Adrenal gland (tissue), 12 donors: ENCODE measurements around the gene FBXL20. TPM values are rescaled to one million over a fixed set of nuclear protein-coding genes. Genes with fewer than 3 reads are reported as not detected.

ENCODE experiments used
- DNase-seq, 7 donors: peaks; one replicate each; pipeline ENCODE4 v3.0.0-alpha.2; 2019 to 2020
- H3K27ac ChIP-seq, 5 donors: fragments of 200-600 bp; sonication (generic) in 4 of 5; 1 replicate in 3 of 5; 2 replicates in 2 of 5; pipeline versions ENCODE4 v1.5.1 to v1.8.0; 2016 to 2020; ENCODE audit warnings: mild to moderate bottlenecking in 1 of 5
- H3K27me3 ChIP-seq: fragments of 200-600 bp; 2 replicates; pipeline ENCODE4 v1.8.0; 2021
- H3K36me3 ChIP-seq, 2 donors: fragments of 200-600 bp; replicated peaks in 1 of 2; 1 replicate in 1 of 2; 2 replicates in 1 of 2; pipeline versions ENCODE4 v1.5.1 to v1.8.0; 2018 to 2022
- H3K4me1 ChIP-seq, 2 donors: fragments of 200-600 bp; replicated peaks in 1 of 2; 1 replicate in 1 of 2; 2 replicates in 1 of 2; pipeline versions ENCODE4 v1.5.1 to v1.8.0; 2018 to 2021
- H3K4me3 ChIP-seq, 4 donors: fragments of 200-600 bp; sonication (generic) in 3 of 4; one replicate each; pipeline ENCODE4 v1.5.1; 2016 to 2018
- H3K9me3 ChIP-seq, 3 donors: fragments of 200-600 bp; sonication (generic) in 1 of 3; replicated peaks in 1 of 3; 1 replicate in 2 of 3; 2 replicates in 1 of 3; pipeline versions ENCODE4 v1.5.1 to v1.8.0; 2016 to 2021
- POLR2A ChIP-seq, 2 donors: fragments of 450-650 bp; IDR thresholded peaks; one replicate each; pipeline ENCODE4 v1.6.1; 2017; ENCODE audit warnings: antibody characterized with exemption in 2 of 2, mild to moderate bottlenecking in 2 of 2, moderate library complexity in 1 of 2
- WGBS, 4 donors: extraction: QIAGEN DNeasy Blood & Tissue Kit in 2 of 4; methylation state at CpG; one replicate each; pipeline versions ENCODE4 v1.1.5 to v1.1.7; 2013 to 2017; 5-methylcytosine and 5-hydroxymethylcytosine counted together
- intact Hi-C, 2 donors: fragments of 100-400 bp; cut with DNase I; formaldehyde crosslinking; loops; one replicate each; pipeline versions ENCODE4 v1.14.1 to v1.15.0; 2022 to 2023
- polyA plus RNA-seq, 3 donors: library from polyadenylated mRNA; stranded (reverse); fragments of 200-250 nt in 2 of 3; fragments of 350-450 nt in 1 of 3; fragmentation: Illumina TruSeq in 1 of 3; extraction: RNeasy Lipid Tissue Mini Kit (QIAGEN cat#74804) in 1 of 3; gene quantifications; one replicate each; pipeline ENCODE4 v1.2.3, GENCODE V29; 2013 to 2014
- total RNA-seq, 9 donors: library from RNA; depleted of rRNA in 4 of 9; stranded (reverse); fragments of >200 nt in 4 of 9; fragments of 120-200 nt in 1 of 9; fragmentation: NEBNext Ultra II Directional in 1 of 9; extraction: Animal tissue kit (Norgen Biotek cat#: 25700) in 1 of 9; gene quantifications; one replicate each; pipeline versions ENCODE4 v1.1.0 to v1.2.4, GENCODE V29; 2013 to 2023
- TF ChIP-seq, protein P1 (sequence below), 6 experiments: fragments of 450-650 bp in 4 of 6; fragments of 200-600 bp in 2 of 6; sonication (generic) in 1 of 6; IDR thresholded peaks; 1 replicate in 5 of 6; 2 replicates in 1 of 6; pipeline versions ENCODE4 v1.5.1 to v1.8.0; 2016 to 2021; ENCODE audit warnings: antibody characterized with exemption in 6 of 6, mild to moderate bottlenecking in 2 of 6, moderate library complexity in 1 of 6
- donor health status: healthy with polysubstance abuse.
- donor health status: Bipolar disorder and iron deficiency.
- donor health status: DM: yes; HTN: yes; CAD: no.
- donor health status: DM: no; HTN: no; CAD: no.
- donor health status: DM: no; HTN: no; CAD: no.
- donor health status: DM: yes; HTN: yes; CAD: no.

Gene FBXL20
- total and polyA plus RNA-seq, 12 donors = 3.7 to 41.5 (median 17.3) TPM

DNA sequence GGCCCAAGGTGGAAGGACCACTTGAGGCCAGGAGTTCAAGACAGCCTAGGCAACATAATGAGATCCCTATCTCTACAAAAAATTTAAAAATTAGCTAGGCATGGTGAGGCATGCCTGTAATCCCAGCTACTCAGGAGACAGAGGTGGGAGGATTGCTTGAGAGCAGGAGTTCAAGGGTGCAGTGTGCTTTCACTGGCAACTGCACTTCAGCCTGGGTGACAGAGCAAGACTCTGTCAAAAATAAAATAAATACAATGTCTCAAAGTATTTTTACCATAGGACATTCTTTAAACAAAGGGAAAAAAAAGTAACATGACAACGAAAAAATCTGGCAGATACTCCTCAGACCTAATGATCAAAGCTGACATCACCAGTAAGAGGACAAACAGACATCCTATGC lies 72.6 kb downstream of the FBXL20 start:
- WGBS, 4 donors = 50 to 59% (median 55%) methylated on average over 1 of the region's 1 CpG
- H3K27ac ChIP-seq = no peak overlapping the region
- no peaks in the 10 kb centered on the region for H3K36me3 ChIP-seq
- H3K4me3 ChIP-seq = no peak overlapping the region
- peaks cover 0 to 19% of the 10 kb centered on the region in 2 donors for H3K4me1 ChIP-seq
- H3K9me3 ChIP-seq = no peaks in the 10 kb centered on the region
- intact Hi-C loops = no loop called here
- H3K27me3 ChIP-seq = no peaks in the 10 kb centered on the region
- no peak for TF ChIP-seq POLR2A (IDR thresholded peaks at IDR 0.05)
- TF ChIP-seq, protein P1, sequence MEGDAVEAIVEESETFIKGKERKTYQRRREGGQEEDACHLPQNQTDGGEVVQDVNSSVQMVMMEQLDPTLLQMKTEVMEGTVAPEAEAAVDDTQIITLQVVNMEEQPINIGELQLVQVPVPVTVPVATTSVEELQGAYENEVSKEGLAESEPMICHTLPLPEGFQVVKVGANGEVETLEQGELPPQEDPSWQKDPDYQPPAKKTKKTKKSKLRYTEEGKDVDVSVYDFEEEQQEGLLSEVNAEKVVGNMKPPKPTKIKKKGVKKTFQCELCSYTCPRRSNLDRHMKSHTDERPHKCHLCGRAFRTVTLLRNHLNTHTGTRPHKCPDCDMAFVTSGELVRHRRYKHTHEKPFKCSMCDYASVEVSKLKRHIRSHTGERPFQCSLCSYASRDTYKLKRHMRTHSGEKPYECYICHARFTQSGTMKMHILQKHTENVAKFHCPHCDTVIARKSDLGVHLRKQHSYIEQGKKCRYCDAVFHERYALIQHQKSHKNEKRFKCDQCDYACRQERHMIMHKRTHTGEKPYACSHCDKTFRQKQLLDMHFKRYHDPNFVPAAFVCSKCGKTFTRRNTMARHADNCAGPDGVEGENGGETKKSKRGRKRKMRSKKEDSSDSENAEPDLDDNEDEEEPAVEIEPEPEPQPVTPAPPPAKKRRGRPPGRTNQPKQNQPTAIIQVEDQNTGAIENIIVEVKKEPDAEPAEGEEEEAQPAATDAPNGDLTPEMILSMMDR (IDR thresholded peaks at IDR 0.05) = no peak
- no peak for DNase-seq

DNA sequence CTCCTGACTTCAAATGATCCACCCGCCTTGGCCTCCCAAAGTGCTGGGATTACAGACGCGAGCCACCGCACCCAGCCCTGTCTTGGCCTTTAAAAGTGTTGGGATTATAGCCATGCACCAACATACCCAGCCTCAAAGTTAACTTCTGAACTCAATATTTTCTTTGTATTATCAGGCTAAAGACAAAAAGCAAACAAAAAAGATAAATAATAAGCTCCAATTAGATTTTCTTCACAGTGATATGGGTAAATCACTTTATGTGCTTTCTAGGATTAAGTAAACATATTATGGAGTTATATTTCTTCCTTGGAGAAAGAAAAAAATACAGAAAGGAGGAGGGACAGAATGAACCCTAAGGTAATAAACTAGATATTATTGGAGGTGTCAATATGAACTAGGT lies 74.3 kb downstream of the FBXL20 start:
- DNase-seq = no peak
- Histone ChIP-seq H3K27ac (no peak overlapping the region), H3K4me1 (peaks cover 0 to 19% of the 10 kb centered on the region in 2 donors), H3K36me3 (no peaks in the 10 kb centered on the region), H3K27me3 (no peaks in the 10 kb centered on the region), H3K9me3 (no peaks in the 10 kb centered on the region), H3K4me3 (no peak overlapping the region)
- intact Hi-C loops = no loop called here
- WGBS, 4 donors = 80 to 100% (median 96%) methylated on average over 4 of the region's 4 CpGs
- no peak for TF ChIP-seq POLR2A (IDR thresholded peaks at IDR 0.05)
- TF ChIP-seq, protein P1 (IDR thresholded peaks at IDR 0.05) = no peak

DNA sequence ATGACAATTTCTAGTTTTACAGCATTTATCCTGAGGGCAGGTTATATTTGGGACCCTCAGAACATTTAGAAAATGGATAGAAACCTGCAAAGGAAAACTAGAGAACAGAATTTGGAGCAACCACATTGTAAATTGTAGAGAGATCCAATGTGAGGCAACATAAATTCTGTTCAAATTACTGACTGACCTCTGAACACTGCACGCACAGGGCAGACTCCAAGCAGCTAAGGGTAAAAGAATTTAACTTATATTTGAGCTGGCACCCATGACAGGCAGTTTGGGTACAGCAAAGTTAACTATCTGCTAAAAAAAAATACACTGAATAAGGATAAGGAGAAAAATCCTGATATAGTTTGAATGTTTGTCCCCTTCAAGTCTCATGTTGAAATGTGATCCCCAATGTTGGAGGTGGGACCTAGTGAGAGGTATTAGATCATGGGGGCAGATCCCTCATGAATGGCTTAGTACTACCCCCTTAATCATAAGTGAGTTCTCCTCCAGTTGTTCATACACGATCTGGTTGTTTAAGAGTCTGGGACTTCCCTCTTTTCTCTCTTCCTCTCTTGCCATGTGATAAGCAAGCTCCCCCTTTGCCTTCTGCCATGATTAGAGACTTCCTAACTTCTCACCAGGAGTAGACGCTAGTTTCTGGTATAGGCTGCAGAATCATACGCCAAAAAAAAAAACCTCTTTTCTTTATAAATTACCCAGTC lies 75.7 kb downstream of the FBXL20 start:
- 78 to 87% (median 80%) methylated on average over 4 of the region's 4 CpGs for WGBS, 4 donors
- DNase-seq = no peak
- TF ChIP-seq, protein P1 (IDR thresholded peaks at IDR 0.05) = no peak
- intact Hi-C loops = no loop called here
- H3K9me3 ChIP-seq = no peaks in the 10 kb centered on the region
- no peak overlapping the region for H3K27ac ChIP-seq
- H3K36me3 ChIP-seq = no peaks in the 10 kb centered on the region
- H3K4me3 ChIP-seq = no peak overlapping the region
- no peaks in the 10 kb centered on the region for H3K27me3 ChIP-seq
- H3K4me1 ChIP-seq = peaks cover 0 to 19% of the 10 kb centered on the region in 2 donors

DNA sequence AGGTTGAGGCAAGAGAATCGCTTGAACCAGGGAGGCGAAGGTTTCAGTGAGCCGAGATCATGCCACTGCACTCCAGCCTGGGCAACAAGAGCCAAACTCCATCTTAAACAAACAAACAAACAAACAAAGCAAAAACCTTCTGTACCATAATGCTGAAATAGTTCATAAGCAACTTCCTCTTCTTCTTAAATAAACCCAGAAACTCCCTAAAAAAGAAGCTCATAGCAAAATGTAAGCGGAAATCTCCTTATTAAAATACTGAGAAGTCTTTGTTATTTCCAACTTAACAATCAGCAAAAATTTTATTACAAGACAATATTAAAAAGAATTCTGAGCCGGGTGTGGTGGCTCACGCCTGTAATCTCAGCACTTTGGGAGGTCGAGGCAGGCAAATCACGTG lies 82.8 kb downstream of the FBXL20 start:
- no peak for DNase-seq
- Histone ChIP-seq H3K4me1 (no peaks in the 10 kb centered on the region), H3K36me3 (no peaks in the 10 kb centered on the region), H3K9me3 (no peaks in the 10 kb centered on the region), H3K27ac (no peak overlapping the region), H3K4me3 (no peak overlapping the region), H3K27me3 (no peaks in the 10 kb centered on the region)
- TF ChIP-seq POLR2A (IDR thresholded peaks at IDR 0.05) = no peak
- TF ChIP-seq, protein P1 (IDR thresholded peaks at IDR 0.05) = no peak
- 85 to 95% (median 88%) methylated on average over 8 of the region's 8 CpGs for WGBS, 4 donors
- intact Hi-C loops = no loop called here
